Middle frontal gyrus (tissue), 1 donor: ENCODE results near the gene SCLT1.
"Not testable (repeated sequence)": the region's sequence is repeated elsewhere in the genome, so short reads cannot be mapped to it uniquely, and the experiment has no call there.

Experiments used
- DNase-seq: peaks from one replicate; pipeline ENCODE4 v3.0.0-alpha.2; 2015; ENCODE audit warnings: low spot score; ENCODE audit errors: extremely low spot score

SCLT1 gene

DNA sequence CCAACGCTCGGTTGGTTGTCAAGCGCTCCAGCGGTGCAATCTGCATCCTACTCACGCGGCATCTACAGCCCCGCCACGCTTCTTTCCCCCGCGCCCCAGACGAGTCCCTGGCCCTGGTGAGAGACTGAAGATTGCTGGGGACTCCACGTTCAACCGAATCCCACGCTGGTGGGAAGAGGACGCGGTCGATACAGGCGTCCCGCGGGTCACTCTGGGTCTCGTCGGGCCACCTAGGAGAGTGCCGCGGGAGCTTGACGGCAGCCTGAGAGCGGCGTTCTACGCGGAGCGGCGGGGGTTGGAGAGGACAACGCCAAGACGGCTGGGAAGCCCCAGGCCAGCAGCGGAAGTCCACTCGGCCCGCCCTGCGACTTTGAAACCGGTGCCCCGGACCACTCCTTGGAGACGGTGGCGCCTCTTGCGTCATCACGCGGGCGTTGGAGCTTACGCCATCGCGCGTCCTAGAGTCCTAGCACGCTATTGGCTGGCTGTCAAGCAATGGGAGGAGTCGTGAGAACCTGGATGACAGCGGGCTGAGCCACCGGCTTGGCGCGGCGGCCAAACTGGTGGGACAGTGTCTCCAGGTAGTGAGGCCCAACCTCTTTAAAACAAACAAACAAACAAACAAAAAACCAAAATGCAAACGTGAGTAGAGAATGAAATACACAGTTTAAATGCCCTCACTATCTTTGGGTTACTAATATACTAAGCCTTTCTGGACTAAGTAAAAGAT, at the start of gene SCLT1:
SCLT1 (minus strand) TSS at position 349 of the 730 bp plus-strand sequence. CDS start 436 bp downstream, outside the sequence.
- DNase-seq = peak; percentile 97

DNA sequence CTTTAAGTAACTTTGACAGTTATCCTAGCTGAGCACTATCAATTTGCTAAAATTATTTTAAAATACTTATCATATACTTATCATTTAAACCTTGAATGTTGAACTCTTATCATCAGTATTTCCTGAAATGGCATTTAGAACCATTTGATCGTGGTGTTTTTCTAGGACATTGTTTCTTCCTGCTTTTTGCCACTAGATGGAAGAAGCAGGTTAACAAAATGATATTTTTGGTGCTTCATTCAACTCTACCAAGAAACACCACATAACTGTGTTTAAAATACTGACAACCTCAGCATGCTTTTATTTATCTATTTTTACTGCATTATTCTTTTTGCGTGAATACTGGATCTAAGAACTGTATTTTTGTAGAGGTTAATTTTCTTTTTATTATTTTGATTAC, 47.2 kb upstream of the SCLT1 start:
- no peak for DNase-seq

DNA sequence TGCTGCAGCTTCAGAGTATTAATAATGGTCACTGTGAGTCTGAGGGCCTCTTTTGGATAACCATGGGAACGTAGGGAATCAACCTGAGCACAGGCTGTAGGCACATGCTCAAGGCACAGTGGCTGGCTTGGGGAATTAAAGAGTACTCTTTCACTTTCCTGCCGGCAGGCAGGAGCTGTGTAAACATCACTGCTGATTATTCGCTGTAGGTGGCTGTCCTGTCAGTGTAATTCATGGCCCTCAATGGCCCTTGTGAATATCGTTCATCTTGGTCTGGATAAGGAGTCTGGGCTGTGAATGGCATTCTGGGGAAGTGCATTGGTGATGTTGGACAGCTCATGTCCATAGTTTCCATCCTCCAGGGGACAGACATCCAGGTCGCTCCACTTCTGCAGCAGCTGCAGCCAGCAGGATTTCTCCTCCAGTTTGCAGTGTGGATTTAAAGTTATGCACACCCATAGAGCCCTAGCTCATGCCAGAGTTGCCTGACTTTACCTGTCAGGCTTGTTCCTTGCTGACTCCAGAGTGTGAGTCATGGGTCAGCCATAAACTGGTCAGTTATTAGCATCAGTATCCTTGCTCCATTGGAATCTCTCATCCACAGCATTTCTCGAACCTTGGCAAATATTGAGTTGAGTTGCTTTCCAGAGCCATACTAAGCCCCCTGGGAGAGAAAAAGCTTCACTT, 45.6 kb upstream of the SCLT1 start:
- no peak for DNase-seq

DNA sequence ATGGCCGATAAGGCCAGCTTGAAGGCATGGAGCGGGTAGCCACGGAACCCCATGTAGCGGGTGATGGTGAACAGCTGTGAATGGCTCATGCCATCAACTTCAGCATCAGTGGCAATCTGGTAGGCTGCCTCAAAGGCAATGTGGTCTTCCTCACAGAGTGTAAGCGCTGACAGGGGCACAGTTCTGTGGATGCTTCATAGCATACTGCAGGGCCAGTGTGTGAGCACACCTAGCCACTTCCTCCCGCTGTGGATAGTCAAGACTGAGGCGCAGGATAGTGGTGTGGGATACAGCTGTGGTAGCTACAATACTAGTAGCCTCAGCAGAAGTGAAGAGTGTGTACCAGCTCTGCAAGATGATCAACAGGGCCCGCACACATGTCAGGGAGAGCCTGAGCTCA, 43.1 kb upstream of the SCLT1 start:
- no peak for DNase-seq

DNA sequence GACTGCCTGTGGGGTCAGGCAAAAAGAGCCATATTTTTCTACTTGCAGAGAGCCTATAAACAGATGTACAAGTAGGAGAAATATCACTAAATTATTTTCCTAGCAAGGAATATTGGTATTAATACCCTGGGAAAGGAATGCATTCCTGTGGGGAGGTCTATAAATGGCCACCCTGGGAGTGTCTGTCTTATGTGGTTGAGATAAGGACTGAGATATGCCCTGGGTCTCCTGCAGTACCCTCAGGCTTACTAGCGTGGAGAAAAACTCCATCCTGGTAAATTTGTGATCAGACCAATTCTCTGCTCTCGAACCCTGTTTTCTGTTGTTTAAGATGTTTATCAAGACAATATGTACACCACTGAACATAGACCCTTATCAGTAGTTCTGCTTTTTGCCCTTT, 38.0 kb upstream of the SCLT1 start:
- no peak for DNase-seq

DNA sequence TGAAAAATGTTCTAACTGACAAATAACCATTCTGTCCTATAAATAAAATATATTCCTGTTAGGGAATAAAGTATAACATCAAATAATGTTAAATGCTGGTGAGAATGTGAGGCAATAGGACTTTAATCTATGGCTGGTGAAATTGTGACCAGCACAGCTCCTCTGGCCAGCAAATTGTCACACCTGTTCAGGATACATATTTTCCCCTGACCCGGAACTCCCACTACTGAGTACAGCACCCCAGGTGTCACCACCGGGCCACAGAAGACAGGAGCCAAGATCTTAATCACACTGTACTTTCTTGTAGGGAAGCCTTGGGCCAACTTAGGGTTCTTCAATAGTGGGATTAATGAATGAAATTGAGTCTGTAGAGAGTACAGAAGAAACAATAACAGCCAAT, 35.8 kb upstream of the SCLT1 start:
- DNase-seq = no peak

DNA sequence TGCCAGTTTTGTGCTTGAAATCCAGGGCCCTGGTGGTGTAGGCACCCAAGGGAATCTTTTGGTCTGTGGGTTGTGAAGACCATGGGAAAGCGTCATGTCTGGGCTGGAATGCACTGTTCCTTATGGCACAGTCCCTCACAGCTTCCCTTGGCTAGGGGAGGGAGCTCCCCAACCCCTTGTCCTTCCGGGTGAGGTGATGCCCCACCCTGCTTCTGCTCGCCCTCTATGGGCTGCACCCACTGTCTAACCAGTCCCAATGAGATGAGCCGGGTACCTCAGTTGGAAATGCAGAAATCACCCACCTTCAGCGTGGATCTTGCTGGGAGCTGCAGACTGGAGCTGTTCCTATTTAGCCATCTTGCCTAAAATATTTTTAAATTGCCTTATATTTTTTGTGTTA, 33.3 kb upstream of the SCLT1 start:
- not testable (repeated sequence) for DNase-seq

DNA sequence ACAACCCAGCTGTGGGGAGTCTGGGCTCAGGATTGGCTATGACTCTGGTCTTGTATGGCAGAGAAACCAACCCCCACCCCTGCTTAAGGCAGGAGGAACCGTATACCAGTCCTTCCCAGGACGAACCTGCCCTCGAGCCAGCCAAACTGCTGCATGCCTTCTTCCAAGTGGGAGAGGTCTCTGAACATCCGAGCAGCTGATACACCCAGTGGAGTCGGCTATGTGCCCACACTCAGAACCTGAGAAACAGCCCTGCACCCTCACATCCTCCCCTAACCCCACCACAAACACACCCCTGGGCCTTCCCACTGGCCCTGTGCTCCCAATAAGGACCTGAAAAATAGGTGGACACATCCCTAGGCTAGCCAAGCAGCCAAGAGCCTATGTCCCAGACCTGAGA, 24.4 kb upstream of the SCLT1 start:
- no peak for DNase-seq

DNA sequence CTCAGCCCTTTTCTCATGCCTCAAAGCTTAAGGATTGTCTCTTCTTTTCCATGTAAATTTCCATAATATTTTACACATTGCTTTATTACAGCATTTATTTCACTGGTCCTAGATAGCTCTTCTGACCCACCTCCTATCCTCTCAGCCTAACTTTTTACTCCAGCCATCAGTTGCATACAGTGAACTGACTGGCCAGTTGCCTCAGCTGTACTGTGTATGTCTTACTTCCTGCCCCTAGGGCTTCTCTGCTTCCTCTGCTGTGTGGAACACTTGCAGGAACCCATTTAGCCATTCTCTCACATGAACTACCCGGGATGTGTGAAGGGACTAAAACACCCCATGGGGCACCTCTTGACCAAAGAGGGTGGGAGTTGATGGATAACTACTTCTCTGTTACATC, 20.6 kb upstream of the SCLT1 start:
- DNase-seq = no peak

DNA sequence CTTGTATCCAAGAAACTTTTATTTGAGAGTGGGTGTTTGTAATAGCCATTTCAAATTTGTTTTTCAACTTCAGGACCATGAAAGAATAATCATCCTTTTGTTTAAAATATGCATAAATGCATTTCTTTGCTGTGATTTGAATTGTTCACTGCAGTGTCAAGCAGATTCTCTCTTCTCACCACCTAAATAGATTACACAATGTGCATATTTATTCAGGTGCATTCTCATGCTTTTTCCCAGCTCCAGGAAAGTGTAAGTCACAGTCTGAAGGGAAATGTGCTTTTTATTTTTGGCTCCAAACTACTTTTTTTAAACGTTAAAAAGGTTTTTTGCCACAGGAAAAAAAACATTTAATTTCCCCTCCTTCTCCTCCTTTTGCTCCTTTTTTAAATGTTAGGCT, 20.1 kb upstream of the SCLT1 start:
- no peak for DNase-seq

DNA sequence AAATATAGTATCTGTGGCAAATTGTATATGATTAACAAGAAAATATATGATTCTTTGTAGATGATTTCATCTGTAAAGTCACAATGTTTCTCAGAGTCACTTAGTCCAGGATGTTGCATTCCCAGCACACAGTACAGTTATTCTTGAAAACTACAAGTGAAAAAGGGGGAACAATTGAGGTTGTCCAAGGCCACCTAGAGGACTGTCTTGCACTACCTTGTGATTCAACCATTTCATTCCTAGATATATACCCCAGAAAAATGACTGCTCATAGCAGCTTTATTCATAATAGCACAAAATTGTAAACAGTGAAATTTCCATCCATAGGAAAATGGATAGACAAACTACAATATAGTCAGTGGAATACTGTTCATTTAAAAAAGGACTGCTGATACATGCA, 18.6 kb upstream of the SCLT1 start:
- no peak for DNase-seq

DNA sequence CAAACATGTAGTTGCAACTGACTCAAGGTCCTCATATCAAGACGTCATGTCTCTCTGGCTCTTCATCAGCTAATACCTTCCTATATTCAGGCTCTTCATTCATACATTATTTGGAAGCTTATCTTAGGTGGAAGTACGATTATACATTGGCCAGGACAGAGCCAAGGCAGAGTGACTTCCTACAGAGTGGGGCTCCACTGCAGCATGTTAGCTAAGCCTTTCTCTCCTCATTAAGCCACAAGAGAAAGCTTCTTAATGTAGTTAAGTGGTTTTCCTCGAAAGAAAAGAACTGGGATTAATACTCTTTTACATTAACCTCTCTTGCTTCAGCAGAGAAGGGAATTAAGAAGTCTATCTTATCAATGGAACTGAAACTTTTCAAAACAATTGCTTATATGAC, 17.6 kb upstream of the SCLT1 start:
- no peak for DNase-seq

DNA sequence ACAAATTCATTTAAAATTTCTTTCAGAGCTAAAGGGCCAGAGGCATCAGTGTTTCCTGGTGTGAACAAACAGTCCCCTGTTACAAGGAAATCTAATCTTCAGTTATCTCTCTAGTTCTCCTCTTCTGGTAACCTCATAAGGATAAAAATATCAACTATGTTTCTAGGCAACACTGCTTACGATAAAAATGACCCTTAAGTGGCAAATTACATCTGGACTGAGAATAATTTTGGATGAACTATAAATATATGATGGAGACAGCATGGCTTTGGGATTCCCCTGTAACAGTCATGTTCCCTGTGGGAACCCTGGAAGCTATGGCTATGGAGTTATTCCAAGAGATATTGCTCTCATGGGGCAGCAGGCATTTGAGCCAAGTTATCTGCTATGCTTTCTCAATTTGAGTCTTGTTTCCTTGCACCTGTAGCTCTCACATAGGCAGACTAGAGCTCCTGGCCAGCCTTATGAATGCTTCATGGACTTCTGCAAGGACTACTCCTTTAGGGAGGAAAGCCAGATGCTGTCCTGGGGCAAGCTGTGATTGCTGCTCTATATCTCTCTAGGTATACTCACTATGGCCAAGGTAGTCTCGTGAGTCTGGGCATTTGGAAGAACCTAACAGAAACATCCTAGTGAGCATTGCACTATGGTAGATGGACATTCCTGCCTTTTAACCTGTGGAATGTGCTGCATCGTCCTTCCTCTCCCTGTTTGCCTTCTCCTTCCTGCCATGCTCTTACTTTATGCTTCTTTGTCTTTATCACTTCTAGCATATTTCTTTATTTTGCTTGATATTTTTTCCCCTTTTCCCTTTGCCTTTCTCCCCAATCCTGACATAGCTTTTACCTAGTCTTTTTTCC, 16.9 kb upstream of the SCLT1 start:
- DNase-seq = no peak

DNA sequence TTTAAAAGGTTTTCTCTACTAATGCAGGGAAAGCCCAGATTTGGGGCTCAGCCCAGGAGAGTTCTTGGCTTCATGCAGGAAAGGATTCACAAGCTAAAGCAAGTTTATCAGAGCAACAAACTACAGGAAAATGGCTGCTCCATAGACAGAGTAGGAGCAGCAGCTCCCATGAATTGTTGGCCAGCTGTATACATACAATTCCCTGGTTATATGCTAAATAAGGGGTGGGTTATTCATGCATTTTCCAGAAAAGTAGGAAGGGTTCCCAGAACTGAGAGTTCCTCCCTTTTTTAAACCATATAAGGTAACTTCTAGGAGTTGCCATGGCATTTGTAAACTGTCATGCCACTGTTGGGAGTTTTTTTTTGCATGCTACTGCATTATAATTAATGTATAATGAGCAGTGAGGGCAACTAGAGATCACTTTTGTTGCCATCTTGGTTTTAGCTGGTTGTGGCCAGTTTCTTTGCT, 5.2 kb upstream of the SCLT1 start:
- no peak for DNase-seq

DNA sequence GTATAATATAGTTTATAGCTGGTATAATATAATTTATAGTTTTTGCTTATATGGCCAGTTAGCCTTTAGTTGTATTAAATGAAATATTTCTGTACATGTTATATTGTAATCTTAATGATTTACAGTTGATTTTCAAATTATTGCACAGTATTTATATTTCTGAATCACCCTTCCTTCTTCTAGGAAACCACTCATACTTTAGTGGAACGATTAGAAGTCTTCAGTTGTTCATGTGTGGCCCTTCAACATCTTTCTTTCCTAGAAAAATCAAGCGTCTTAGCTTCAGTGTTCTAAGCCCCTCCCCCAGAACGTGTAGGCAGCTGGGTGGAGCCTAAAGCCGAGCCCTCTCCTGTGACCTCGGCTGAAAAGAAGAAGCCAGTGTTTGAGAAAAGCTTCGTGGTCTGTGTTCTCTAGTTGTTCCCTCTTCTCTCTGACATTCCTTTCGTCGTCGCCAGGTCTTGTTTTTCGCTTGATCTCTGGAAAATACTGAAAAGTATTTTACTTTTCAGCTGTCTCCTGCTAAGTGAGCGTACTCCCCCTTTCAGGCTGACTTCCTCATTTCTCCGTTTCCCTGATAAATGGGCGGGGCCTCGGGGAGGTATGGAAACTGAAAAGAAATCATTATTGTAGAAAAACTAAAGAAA, 2.6 kb upstream of the SCLT1 start, which contains the start of gene C4orf33:
C4orf33 (plus strand) TSS at position 342 of the 644 bp plus-strand sequence. CDS start 6,459 bp downstream, outside the sequence.
- DNase-seq = peak; percentile 34

DNA sequence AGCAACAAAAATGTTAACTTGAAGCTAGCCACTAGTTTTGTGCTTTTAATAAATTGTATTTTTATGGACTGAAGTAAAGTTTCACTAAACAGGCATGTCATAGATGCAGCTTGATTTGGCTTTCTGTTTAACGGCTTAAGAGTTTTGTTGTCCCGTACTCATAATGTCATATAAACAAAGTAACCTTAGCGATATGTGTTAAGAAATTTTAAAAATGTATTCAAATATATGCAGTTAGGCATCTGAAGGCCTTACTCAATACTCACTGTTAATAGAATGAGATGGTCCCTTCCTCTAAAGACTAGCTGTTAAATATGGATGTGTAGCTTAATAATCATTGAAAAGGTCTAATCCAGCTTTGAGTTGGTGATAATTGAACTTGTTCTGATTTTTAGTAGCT, 1.0 kb upstream of the SCLT1 start:
- DNase-seq = no peak

DNA sequence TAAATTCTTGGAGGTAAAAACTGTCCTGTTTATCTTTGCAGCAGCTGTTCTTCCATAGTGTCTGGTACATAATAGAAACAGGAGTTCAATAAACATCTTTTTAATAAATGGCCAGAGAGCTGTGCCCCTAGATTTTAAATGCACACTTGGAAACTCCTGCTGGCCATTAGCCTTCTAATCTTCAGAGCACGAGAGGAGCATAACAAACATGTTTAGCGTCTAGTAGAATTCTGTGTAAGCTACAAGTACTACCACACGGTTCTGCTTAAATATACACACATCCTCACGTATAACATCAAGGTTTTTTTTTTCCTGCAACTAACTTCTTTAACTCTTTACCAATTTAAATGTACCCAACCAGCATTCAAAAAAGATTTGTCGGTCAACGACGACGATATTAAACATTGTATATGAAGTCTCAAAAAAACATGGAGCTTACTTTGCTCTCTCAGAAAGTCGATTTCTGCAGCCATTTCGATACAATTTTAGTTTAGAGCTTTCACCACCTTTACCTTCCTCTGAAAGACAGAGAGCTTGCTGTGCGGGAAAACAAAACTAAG, 628 bp downstream of the SCLT1 start:
- no peak for DNase-seq

DNA sequence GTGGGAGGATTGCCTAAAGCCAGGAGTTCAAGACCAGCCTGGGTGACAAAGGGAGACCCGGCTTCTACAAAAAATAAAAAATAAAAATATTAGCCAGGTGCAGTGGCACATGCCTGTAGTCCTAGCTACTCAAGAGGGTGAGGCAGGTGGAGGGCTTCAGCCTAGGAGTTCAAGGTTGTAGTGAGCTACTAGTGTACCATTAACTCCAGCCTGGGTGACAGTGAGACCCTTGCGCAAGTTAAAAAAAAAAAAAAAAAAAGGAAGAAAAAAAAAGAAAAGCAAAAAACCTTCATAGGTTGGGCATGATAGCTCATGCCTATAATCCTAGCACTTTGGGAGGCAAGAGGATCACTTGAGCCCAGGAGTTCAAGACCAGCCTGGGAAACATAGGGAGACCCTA, 5.8 kb downstream of the SCLT1 start:
- no peak for DNase-seq

DNA sequence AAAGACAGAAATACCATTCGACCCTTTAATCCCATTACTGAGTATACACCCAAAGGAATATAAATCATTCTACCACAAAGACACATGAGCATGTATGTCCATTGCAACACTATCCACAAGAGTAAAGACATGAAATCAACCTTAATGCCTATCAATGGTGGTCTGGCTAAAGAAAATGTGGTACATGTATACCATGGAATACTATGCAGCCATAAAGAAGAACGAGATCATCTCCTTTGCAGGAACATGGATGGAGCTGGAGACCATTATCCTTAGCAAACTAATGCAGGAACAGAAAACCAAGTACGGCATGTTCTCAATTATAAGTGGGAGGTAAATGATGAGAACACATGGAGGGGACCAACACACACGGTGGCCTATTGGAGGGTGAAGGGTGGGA, 7.9 kb downstream of the SCLT1 start:
- DNase-seq = no peak

DNA sequence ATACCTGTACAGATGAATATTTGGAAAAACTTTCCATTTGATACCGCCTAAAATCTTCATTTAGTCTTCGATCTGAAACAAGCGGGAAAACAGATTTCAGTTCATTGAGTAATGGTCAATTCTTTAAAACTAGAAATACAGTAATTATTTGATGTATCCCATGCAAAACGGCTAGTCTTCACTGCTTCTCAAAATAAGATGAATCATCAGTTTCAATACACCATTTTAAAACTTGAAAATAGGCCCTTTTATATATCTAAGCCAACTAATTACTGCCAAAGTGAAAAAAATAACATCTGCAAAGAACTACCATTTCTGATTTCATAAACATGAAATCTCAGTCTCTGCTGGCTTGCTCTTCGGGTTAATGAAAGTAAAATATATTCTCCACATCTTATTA, 11.0 kb downstream of the SCLT1 start:
- no peak for DNase-seq

DNA sequence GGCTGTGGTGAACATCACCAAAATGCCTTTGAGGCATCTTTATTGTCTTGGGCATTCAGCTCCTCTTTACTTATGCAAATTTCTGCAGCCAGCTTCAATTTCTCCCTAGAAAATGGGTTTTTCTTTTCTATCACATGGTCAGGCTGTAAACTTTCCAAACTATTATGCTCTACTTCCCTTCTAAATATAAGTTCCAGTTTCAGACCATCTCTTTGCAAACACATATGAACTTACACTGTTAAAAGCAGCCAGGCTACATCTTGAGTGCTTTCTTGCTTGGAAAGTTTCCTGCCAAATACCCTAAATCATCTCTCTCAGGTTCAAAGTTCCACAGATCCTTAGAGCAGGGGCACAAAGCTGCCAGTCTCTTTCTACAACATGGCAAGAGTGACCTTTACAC, 13.2 kb downstream of the SCLT1 start:
- no peak for DNase-seq
